Endothelial cell of hepatic sinusoid (primary cell): ENCODE measurements around the gene GUCY1A2.

Source experiments
- in situ Hi-C: cut with HindIII; loops from 2 replicates; pipeline ENCODE4 v1.10.0; 2017; ENCODE audit warnings: low sequenced_read_pairs

Gene GUCY1A2

GRCh38 chr11:106761745-106762144, 256.5 kb downstream of the GUCY1A2 start:
- in situ Hi-C loops: no loop called here

GRCh38 chr11:106761240-106761639, 257.0 kb downstream of the GUCY1A2 start:
- in situ Hi-C loops: no loop called here

- in situ Hi-C loops: no loop called here
Observed at GRCh38 chr11:106748059-106748458, 270.2 kb downstream of the GUCY1A2 start.

GRCh38 chr11:106745941-106746340, 272.3 kb downstream of the GUCY1A2 start:
- in situ Hi-C loops: no loop called here

GRCh38 chr11:106733635-106734034, 284.6 kb downstream of the GUCY1A2 start:
- in situ Hi-C loops: no loop called here

- in situ Hi-C loops: no loop called here
Observed at GRCh38 chr11:106728859-106729258, 289.4 kb downstream of the GUCY1A2 start.

- in situ Hi-C loops: no loop called here
Observed at GRCh38 chr11:106728379-106728778, 289.9 kb downstream of the GUCY1A2 start.

GRCh38 chr11:106727256-106727655, 291.0 kb downstream of the GUCY1A2 start:
- in situ Hi-C loops: no loop called here

GRCh38 chr11:106724293-106724892, 293.9 kb downstream of the GUCY1A2 start:
- in situ Hi-C loops: no loop called here

GRCh38 chr11:106723071-106723470, 295.2 kb downstream of the GUCY1A2 start:
- in situ Hi-C loops: no loop called here

GRCh38 chr11:106717222-106717621, 301.1 kb downstream of the GUCY1A2 start:
- in situ Hi-C loops: no loop called here

- in situ Hi-C loops: no loop called here
Observed at GRCh38 chr11:106714199-106714598, 304.1 kb downstream of the GUCY1A2 start.

GRCh38 chr11:106708348-106708747, 309.9 kb downstream of the GUCY1A2 start:
- in situ Hi-C loops: no loop called here

GRCh38 chr11:106706355-106706754, 311.9 kb downstream of the GUCY1A2 start:
- in situ Hi-C loops: no loop called here

GRCh38 chr11:106702805-106703204, 315.5 kb downstream of the GUCY1A2 start:
- in situ Hi-C loops: no loop called here

- in situ Hi-C loops: no loop called here
Observed at GRCh38 chr11:106697058-106697457, 321.2 kb downstream of the GUCY1A2 start.

- in situ Hi-C loops: no loop called here
Observed at GRCh38 chr11:106695506-106695905, 322.8 kb downstream of the GUCY1A2 start.

GRCh38 chr11:106694501-106694900, 323.8 kb downstream of the GUCY1A2 start:
- in situ Hi-C loops: no loop called here

- in situ Hi-C loops: no loop called here
Observed at GRCh38 chr11:106691807-106692365, 326.4 kb downstream of the GUCY1A2 start.

GRCh38 chr11:106690923-106691322, 327.4 kb downstream of the GUCY1A2 start:
- in situ Hi-C loops: no loop called here

GRCh38 chr11:106684944-106685343, 333.3 kb downstream of the GUCY1A2 start:
- in situ Hi-C loops: no loop called here

- in situ Hi-C loops: no loop called here
Observed at GRCh38 chr11:106683435-106683834, 334.8 kb downstream of the GUCY1A2 start.

- in situ Hi-C loops: no loop called here
Observed at GRCh38 chr11:106681435-106681834, 336.8 kb downstream of the GUCY1A2 start.
